ENCODE data around the gene CPLX1. TPM values are rescaled to one million over a fixed set of nuclear protein-coding genes. Genes with fewer than 3 reads are reported as not detected.

Gene CPLX1
- total RNA-seq, 2 experiments from 2014 or later = 0.28 to 0.50 TPM

DNA sequence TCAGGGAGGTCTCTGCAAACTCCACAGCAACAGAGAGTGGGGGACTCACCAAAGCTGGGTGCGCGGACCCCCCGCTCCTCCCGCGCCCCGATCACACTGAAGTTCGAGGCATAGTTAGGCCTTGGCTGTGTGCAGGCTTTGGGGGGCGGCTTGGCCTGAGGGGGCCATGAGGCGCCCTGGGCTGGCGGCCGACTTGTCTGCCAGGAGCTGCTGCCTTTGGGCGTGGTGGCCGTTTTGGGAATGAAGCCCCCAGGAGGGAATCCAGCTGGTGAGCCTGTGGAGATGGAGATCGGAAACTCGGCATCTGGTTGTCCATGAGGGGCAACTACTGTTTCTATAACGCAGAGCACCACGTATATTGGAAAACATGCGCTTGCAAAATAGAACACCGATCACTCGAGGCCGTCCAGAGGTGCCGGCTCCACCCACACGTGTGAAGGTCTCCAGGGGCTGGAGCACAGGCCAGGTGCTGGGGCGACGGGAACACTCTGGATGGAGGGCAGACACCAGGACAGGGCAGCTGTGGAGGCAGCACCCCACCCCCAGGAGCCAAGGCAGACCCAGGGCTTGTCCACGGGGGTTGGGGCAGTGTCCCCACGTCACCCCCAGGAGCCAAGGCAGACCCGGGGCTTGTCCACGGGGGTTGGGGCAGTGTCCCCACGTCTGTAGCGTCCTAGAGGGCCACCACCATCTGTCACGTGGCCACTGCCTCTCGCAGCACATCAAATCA is 25.9 kb upstream of the CPLX1 start:
- DNase-seq = no peak
- no peaks in the 10 kb centered on the region for H3K27me3 Mint-ChIP-seq
- H3K4me3 Mint-ChIP-seq = no peak overlapping the region
- intact Hi-C loops (cut with DNase I, micrococcal nuclease) = no loop called here
- ATAC-seq = no peak
- POLR2A ChIA-PET = no interaction called here
- H3K27ac Mint-ChIP-seq = no peak overlapping the region
- peaks cover 15% of the 10 kb centered on the region for H3K36me3 Mint-ChIP-seq (ENCODE audit: low read depth)
- H3K9me3 Mint-ChIP-seq (ENCODE audit: low read depth) = peaks cover 4% of the 10 kb centered on the region
- CTCF ChIA-PET = no interaction called here
- peaks cover 7% of the 10 kb centered on the region for H3K4me1 Mint-ChIP-seq

DNA sequence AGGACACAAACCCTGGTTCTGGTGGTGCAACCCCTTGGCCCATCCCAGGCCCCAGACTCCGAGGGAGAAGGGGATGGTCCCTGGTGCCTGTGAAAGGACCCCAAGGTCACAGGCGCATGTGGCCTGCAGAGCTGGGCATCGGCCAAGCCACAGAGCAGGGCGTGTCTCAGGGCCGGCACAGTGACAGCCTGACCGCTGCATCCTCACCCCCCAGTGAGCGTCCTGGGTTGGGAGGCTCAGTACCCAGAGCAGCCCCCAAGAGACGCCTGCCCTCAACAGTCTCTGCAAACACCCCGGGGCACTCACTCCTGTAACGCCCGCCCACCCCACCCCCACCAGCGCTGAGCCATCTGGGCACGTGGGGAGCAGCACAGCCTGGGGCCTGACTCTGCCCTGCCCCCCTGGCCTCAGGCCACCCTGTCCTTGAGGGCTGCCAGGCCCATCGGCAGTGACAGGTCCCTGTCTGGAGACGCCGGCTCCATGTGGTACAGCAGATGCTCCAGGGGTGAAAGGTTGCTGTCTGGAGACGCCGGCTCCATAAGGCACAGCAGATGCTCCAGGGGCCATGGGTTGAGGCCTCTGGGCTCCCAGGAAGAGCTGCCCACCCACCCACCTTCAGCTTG is 24.5 kb upstream of the CPLX1 start:
- CTCF ChIA-PET = interaction anchor here (0.6 to 0.7 kb wide), 2 partner anchors 74 to 93 kb away, joined by 3 read pairs; no protein-coding TSS in a partner anchor
- peaks cover 8% of the 10 kb centered on the region for H3K36me3 Mint-ChIP-seq (ENCODE audit: low read depth)
- POLR2A ChIA-PET = no interaction called here
- DNase-seq (no peak), ATAC-seq (no peak)
- no peaks in the 10 kb centered on the region for H3K4me1 Mint-ChIP-seq
- intact Hi-C loops (cut with DNase I, micrococcal nuclease) = no loop called here
- H3K4me3 Mint-ChIP-seq = no peak overlapping the region
- H3K27me3 Mint-ChIP-seq = no peaks in the 10 kb centered on the region
- no peaks in the 10 kb centered on the region for H3K9me3 Mint-ChIP-seq (ENCODE audit: low read depth)
- no peak overlapping the region for H3K27ac Mint-ChIP-seq

DNA sequence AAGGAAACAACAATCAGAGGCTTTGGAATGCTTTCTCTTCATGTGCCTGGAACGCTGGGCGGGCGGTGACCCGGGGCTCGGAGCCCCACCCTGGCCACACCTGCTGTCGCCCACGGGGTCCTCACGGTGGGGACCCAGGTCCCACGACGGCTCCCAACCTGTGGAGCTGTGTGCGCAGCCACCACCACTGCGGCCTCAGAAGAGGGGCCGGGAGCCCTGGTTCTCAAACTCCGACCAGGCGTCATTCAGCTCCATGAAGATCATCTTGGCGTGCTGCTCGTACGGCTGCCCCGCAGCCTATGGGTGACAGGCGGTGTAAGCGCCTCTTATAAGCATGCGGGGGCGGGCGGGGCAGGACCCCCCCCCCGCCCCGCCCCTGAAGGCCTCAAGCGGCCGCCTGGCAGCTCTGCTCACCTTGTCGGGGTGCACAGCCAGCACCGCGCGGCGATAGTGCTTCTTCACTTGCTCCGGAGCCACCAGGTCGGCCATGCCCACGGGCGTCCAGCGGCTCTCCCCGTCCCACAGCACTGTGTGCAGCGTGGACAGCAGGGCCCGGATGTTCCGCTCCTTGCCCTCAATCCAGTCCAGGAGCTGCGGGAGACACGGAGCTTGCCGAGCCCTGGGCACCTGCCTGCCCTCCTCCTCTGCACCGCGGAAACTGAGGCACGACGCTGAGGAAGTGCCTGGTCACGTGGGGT is 23.7 kb upstream of the CPLX1 start:
- ChIA-PET POLR2A (no interaction called here), CTCF (interaction anchor here (0.6 kb wide), 1 partner anchor 14 kb away, joined by 3 read pairs; no protein-coding TSS in a partner anchor)
- H3K27me3 Mint-ChIP-seq = no peaks in the 10 kb centered on the region
- intact Hi-C loops (cut with DNase I, micrococcal nuclease) = no loop called here
- ATAC-seq (no peak), DNase-seq (no peak)
- no peaks in the 10 kb centered on the region for H3K9me3 Mint-ChIP-seq (ENCODE audit: low read depth)
- H3K4me1 Mint-ChIP-seq = no peaks in the 10 kb centered on the region
- no peak overlapping the region for H3K27ac Mint-ChIP-seq
- H3K4me3 Mint-ChIP-seq = no peak overlapping the region
- H3K36me3 Mint-ChIP-seq (ENCODE audit: low read depth) = peaks cover 7% of the 10 kb centered on the region

- ChIA-PET CTCF (no interaction called here), POLR2A (no interaction called here)
- H3K36me3 Mint-ChIP-seq (ENCODE audit: low read depth) = peaks cover 10% of the 10 kb centered on the region
- H3K27ac Mint-ChIP-seq = no peak overlapping the region
- no peak overlapping the region for H3K4me3 Mint-ChIP-seq
- DNase-seq (no peak), ATAC-seq (no peak)
- intact Hi-C loops (cut with DNase I, micrococcal nuclease) = no loop called here
- H3K9me3 Mint-ChIP-seq (ENCODE audit: low read depth) = peaks cover 2% of the 10 kb centered on the region
- no peaks in the 10 kb centered on the region for H3K4me1 Mint-ChIP-seq
- no peaks in the 10 kb centered on the region for H3K27me3 Mint-ChIP-seq
Observed at GRCh38 chr4:848803-849477, 23.0 kb upstream of the CPLX1 start.

DNA sequence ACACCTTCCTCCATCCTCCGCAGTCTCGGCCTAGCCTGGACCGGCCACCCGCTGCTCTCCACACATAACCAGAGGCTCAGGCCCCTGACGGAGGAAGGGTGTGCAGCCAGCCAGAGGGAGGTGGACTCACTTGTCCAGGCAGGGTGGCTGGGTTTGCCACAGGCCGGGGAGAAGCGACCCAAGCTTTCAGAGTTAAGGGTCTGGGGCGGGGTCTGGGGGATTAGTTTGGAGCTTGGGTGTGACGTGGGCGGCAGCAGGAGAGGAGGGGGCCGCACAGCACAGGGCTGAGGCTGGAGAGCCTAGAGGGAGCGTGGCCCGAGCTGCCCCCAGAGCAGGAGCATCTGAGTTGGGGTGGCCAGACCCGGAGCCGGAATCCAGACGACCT is 22.4 kb upstream of the CPLX1 start:
- ChIA-PET CTCF (interaction anchor here (1.1 kb wide), 1 partner anchor 31 kb away, joined by 3 read pairs; no protein-coding TSS in a partner anchor), POLR2A (no interaction called here)
- peaks cover 2% of the 10 kb centered on the region for H3K9me3 Mint-ChIP-seq (ENCODE audit: low read depth)
- DNase-seq (no peak), ATAC-seq (no peak)
- H3K36me3 Mint-ChIP-seq (ENCODE audit: low read depth) = peaks cover 10% of the 10 kb centered on the region
- intact Hi-C loops (cut with DNase I, micrococcal nuclease) = no loop called here
- H3K4me3 Mint-ChIP-seq = no peak overlapping the region
- no peaks in the 10 kb centered on the region for H3K27me3 Mint-ChIP-seq
- H3K4me1 Mint-ChIP-seq = no peaks in the 10 kb centered on the region
- H3K27ac Mint-ChIP-seq = no peak overlapping the region

DNA sequence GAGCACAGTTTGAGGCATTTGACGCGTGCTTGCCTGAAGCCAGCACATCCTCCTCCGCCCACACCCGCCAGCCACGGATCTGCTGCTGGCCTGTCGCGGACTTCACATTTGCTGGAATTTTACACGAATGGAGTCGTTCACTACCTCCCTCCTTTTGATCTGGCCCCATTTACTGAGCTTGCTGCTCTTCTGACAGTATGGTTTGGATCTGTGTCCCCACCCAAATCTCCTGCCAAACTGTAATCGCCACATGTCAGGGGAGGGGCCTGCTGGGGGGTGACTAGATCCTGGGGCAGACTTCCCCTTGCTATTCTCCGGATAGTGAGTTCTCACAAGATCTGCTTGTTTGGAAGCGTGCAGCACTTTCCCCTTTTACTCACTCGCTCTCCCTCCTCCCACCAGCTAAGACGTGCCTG is 19.9 kb upstream of the CPLX1 start:
- ChIA-PET CTCF (no interaction called here), POLR2A (no interaction called here)
- Mint-ChIP-seq H3K4me1 (no peaks in the 10 kb centered on the region), H3K27me3 (no peaks in the 10 kb centered on the region), H3K4me3 (no peak overlapping the region), H3K27ac (no peak overlapping the region), H3K9me3 (ENCODE audit: low read depth) (peaks cover 4% of the 10 kb centered on the region), H3K36me3 (ENCODE audit: low read depth) (peaks cover 15% of the 10 kb centered on the region)
- DNase-seq (no peak), ATAC-seq (no peak)
- intact Hi-C loops (cut with DNase I, micrococcal nuclease) = no loop called here

DNA sequence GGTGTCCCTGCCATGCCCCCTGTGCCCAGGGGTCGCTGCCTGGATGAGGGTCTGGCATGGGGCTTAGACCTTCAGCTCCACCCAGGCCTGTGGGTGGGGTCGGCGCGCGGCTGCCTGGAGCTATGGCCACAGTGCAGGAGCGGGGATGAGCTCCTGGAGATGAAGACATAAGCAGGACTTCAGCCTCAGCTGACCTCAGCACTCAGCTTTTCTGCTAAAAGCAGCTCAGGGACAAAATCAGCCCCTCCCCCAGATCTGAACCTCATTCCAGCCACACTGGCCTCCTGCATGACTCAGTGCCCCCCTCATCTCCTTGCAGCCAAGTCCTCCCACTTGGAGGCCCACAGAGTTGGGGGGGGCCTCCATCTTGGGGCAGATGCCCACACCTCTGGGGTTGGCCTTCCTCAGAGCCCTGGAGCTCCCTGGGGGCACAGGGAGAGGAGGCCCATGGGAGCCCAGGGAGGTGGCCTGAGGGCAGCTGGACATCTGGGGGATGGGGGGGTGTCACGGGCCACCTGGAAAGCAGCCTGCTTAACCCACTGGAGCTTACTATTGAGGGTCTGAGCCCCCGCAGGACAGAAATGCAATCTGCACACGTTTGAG is 19.4 kb upstream of the CPLX1 start:
- Mint-ChIP-seq H3K27ac (no peak overlapping the region), H3K36me3 (ENCODE audit: low read depth) (peaks cover 14% of the 10 kb centered on the region), H3K4me1 (no peaks in the 10 kb centered on the region), H3K4me3 (no peak overlapping the region), H3K27me3 (no peaks in the 10 kb centered on the region), H3K9me3 (ENCODE audit: low read depth) (peaks cover 4% of the 10 kb centered on the region)
- POLR2A ChIA-PET = no interaction called here
- DNase-seq = no peak
- intact Hi-C loops (cut with DNase I, micrococcal nuclease) = no loop called here
- CTCF ChIA-PET = no interaction called here
- no peak for ATAC-seq

DNA sequence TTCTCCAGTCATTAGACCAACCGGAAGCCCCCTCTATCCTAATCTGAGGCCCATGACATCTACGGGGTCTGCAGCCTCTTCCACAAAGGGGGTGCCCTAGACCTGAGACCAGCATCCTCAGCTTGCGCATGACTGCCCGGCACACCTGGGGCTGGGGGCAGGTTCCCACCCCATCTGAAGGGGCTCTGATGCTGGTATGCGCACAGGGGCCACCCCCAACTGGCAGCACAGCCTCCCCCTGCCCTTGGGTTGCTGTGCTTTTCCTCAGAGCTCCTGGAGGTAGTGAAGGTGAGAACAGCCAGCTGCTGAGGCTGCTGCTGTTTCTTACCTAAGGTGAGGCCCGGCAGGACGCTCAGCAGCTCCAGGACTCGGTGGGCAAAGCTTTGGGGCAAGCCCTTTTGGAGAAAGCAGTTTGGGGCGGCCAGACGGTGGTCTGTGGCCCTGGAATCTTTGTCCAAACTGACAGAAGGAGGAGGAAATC is 18.9 kb upstream of the CPLX1 start:
- intact Hi-C loops (cut with DNase I, micrococcal nuclease) = no loop called here
- Mint-ChIP-seq H3K4me1 (peaks cover 2% of the 10 kb centered on the region), H3K9me3 (ENCODE audit: low read depth) (peaks cover 4% of the 10 kb centered on the region), H3K27me3 (no peaks in the 10 kb centered on the region), H3K36me3 (ENCODE audit: low read depth) (peaks cover 14% of the 10 kb centered on the region), H3K4me3 (no peak overlapping the region), H3K27ac (no peak overlapping the region)
- POLR2A ChIA-PET = no interaction called here
- DNase-seq (no peak), ATAC-seq (no peak)
- CTCF ChIA-PET = no interaction called here

- Mint-ChIP-seq H3K9me3 (ENCODE audit: low read depth) (peaks cover 15% of the 10 kb centered on the region), H3K36me3 (ENCODE audit: low read depth) (peaks cover 16% of the 10 kb centered on the region), H3K27ac (no peak overlapping the region), H3K27me3 (no peaks in the 10 kb centered on the region), H3K4me3 (no peak overlapping the region), H3K4me1 (peaks cover 2% of the 10 kb centered on the region)
- POLR2A ChIA-PET = interaction anchor here (0.7 kb wide), 1 partner anchor 58 kb away, joined by 4 read pairs; no protein-coding TSS in a partner anchor
- CTCF ChIA-PET = no interaction called here
- DNase-seq (no peak), ATAC-seq (peak; percentile 73)
- intact Hi-C loops (cut with DNase I, micrococcal nuclease) = no loop called here
Observed at GRCh38 chr4:839675-840443, 13.9 kb upstream of the CPLX1 start.

DNA sequence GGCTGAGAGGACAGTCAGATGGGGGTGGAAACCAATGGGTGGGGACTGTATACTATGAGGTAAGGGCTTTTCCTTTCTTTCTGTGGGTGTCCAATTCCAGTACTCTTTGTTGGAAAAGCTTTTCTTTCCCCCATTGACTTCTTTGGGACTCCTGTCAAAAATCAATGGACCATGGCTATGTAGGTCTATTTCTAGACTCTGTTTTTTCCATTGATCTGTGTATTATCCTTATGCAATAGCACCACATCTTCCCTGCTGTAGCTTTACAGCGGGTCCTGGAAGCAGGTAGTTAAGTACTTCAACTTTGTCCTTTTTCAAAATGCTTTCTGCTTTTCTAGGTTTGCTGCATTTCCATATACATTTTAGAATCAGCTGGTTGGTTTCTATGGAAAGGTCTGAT is 11.8 kb upstream of the CPLX1 start:
- DNase-seq (no peak), ATAC-seq (no peak)
- Mint-ChIP-seq H3K36me3 (ENCODE audit: low read depth) (peaks cover 10% of the 10 kb centered on the region), H3K9me3 (ENCODE audit: low read depth) (peaks cover 13% of the 10 kb centered on the region), H3K4me1 (peaks cover 9% of the 10 kb centered on the region), H3K27ac (no peak overlapping the region), H3K4me3 (no peak overlapping the region), H3K27me3 (peaks cover 3% of the 10 kb centered on the region)
- POLR2A ChIA-PET = no interaction called here
- CTCF ChIA-PET = no interaction called here
- intact Hi-C loops (cut with DNase I, micrococcal nuclease) = no loop called here
